ENCODE measurements around the gene SLC8A2. TPM values are rescaled to one million over a fixed set of nuclear protein-coding genes. Genes with fewer than 3 reads are reported as not detected.
A peak's percentile ranks its signal among the peaks of the same experiment; 100 is the strongest.

SLC8A2 gene
- total and polyA plus RNA-seq, 2 donors (not counting 1 experiment from before 2014, with no cell fraction given), result 0.07 TPM; not detected in 1

- Histone ChIP-seq H3K27me3 (replicated peaks in 1 of 4; ENCODE audit: control extremely low read depth in 1 of 4, control insufficient read depth in 3 of 4, insufficient read depth in 4 of 4, low read length in 3 of 4) (no peaks in the 10 kb centered on the region), H3K9ac (ENCODE audit: low read length) (no peak overlapping the region), H3K4me3 (ENCODE audit: control extremely low read depth in 1 of 5, extremely low read depth in 1 of 5, insufficient read depth in 1 of 5, low read depth in 2 of 5, low read length in 4 of 5) (no peak overlapping the region), H3K79me2 (ENCODE audit: control insufficient read depth, insufficient read depth, low read length) (peaks cover 3% of the 10 kb centered on the region), H3K9me3 (ENCODE audit: control extremely low read depth in 1 of 3, control insufficient read depth in 2 of 3, insufficient read depth in 1 of 3, low read length in 2 of 3) (no peaks in the 10 kb centered on the region), H3K4me2 (replicated peaks; ENCODE audit: low read depth, low read length, poor library complexity, severe bottlenecking) (no peak overlapping the region), H4K20me1 (ENCODE audit: control insufficient read depth, insufficient read depth, low read length, poor library complexity, severe bottlenecking) (no peaks in the 10 kb centered on the region), H3K4me1 (ENCODE audit: control insufficient read depth in 2 of 2, insufficient read depth in 2 of 2, low read length in 2 of 2) (peaks cover 33 to 44% of the 10 kb centered on the region in 2 donors), H2AFZ (ENCODE audit: insufficient read depth, low read depth, low read length, poor library complexity, severe bottlenecking) (no peak overlapping the region), H3K27ac (ENCODE audit: low read length in 2 of 2) (no peak overlapping the region), H3K36me3 (replicated peaks in 1 of 2; ENCODE audit: control extremely low read depth in 1 of 2, control insufficient read depth in 1 of 2, extremely low read depth in 1 of 2, insufficient read depth in 2 of 2, low read length in 1 of 2) (peaks cover 0 to 13% of the 10 kb centered on the region in 2 experiments)
- Mint-ChIP-seq H3K4me1 (peaks cover 39% of the 10 kb centered on the region), H3K4me3 (no peak overlapping the region), H3K27ac (peak overlapping the region; percentile 61), H3K9me3 (ENCODE audit: insufficient read depth) (no peaks in the 10 kb centered on the region), H3K27me3 (no peaks in the 10 kb centered on the region)
- POLR2A ChIA-PET, result no interaction called here
- 57% methylated on average over 18 of the region's 19 CpGs for WGBS (ENCODE audit: insufficient coverage)
- no peak for DNase-seq
- CTCF ChIA-PET, result interaction anchor here (0.5 to 1.1 kb wide), 3 partner anchors 23 to 1092 kb away, joined by 3 read pairs; no protein-coding TSS in a partner anchor
- TF ChIP-seq EZH2 (IDR thresholded peaks at IDR 0.05; ENCODE audit: borderline replicate concordance, insufficient read depth, low read depth, low read length, poor library complexity, severe bottlenecking) (no peak), CTCF (IDR thresholded peaks at IDR 0.05) (no peak)
- intact Hi-C loops (cut with micrococcal nuclease), result loop anchor here (10.0 kb wide), 1 partner anchor 117 kb away; the partner anchor contains the start of gene BICRA
- no peak for ATAC-seq (ENCODE audit: low read depth)
These were observed 16.1 kb upstream of the SLC8A2 start for GRCh38 chr19:47487551-47488515.

GRCh38 chr19:47486900-47487299, 15.2 kb upstream of the SLC8A2 start:
- Histone ChIP-seq H3K79me2 (ENCODE audit: control insufficient read depth, insufficient read depth, low read length) (peaks cover 3% of the 10 kb centered on the region), H3K36me3 (replicated peaks in 1 of 2; ENCODE audit: control extremely low read depth in 1 of 2, control insufficient read depth in 1 of 2, extremely low read depth in 1 of 2, insufficient read depth in 2 of 2, low read length in 1 of 2) (peaks cover 0 to 10% of the 10 kb centered on the region in 2 experiments), H3K9ac (ENCODE audit: low read length) (no peak overlapping the region), H3K4me3 (ENCODE audit: control extremely low read depth in 1 of 5, extremely low read depth in 1 of 5, insufficient read depth in 1 of 5, low read depth in 2 of 5, low read length in 4 of 5) (no peak overlapping the region), H3K4me1 (ENCODE audit: control insufficient read depth in 2 of 2, insufficient read depth in 2 of 2, low read length in 2 of 2) (peaks cover 33 to 44% of the 10 kb centered on the region in 2 donors), H4K20me1 (ENCODE audit: control insufficient read depth, insufficient read depth, low read length, poor library complexity, severe bottlenecking) (no peaks in the 10 kb centered on the region), H3K27me3 (replicated peaks in 1 of 4; ENCODE audit: control extremely low read depth in 1 of 4, control insufficient read depth in 3 of 4, insufficient read depth in 4 of 4, low read length in 3 of 4) (no peaks in the 10 kb centered on the region), H3K27ac (ENCODE audit: low read length in 2 of 2) (no peak overlapping the region), H3K9me3 (ENCODE audit: control extremely low read depth in 1 of 3, control insufficient read depth in 2 of 3, insufficient read depth in 1 of 3, low read length in 2 of 3) (no peaks in the 10 kb centered on the region), H2AFZ (ENCODE audit: insufficient read depth, low read depth, low read length, poor library complexity, severe bottlenecking) (no peak overlapping the region), H3K4me2 (replicated peaks; ENCODE audit: low read depth, low read length, poor library complexity, severe bottlenecking) (peak overlapping the region; percentile 11)
- Mint-ChIP-seq H3K4me3 (no peak overlapping the region), H3K27me3 (no peaks in the 10 kb centered on the region), H3K4me1 (peaks cover 39% of the 10 kb centered on the region), H3K27ac (peak overlapping the region; percentile 41), H3K9me3 (ENCODE audit: insufficient read depth) (no peaks in the 10 kb centered on the region)
- DNase-seq (no peak), ATAC-seq (ENCODE audit: low read depth) (no peak)
- intact Hi-C loops (cut with micrococcal nuclease), result loop anchor here (10.0 kb wide), 1 partner anchor 118 kb away; the partner anchor contains the start of gene BICRA
- TF ChIP-seq EZH2 (IDR thresholded peaks at IDR 0.05; ENCODE audit: borderline replicate concordance, insufficient read depth, low read depth, low read length, poor library complexity, severe bottlenecking), result no peak
- TF ChIP-seq CTCF (IDR thresholded peaks at IDR 0.05), result no peak
- CTCF ChIA-PET, result interaction anchor here (1.1 kb wide), 1 partner anchor 24 kb away, joined by 3 read pairs; no protein-coding TSS in a partner anchor
- POLR2A ChIA-PET, result no interaction called here
- 22% methylated on average over 6 of the region's 9 CpGs for WGBS (ENCODE audit: insufficient coverage)
